ENCODE measurements around the gene IRS2. TPM values are rescaled to one million over a fixed set of nuclear protein-coding genes. Genes with fewer than 3 reads are reported as not detected.

IRS2 gene
- total and polyA plus RNA-seq, 2 experiments from 2014 or later = 3.6 to 14.5 TPM

GRCh38 chr13:109712124-109712722, 74.2 kb downstream of the IRS2 start:
- Histone ChIP-seq H3K79me2 (replicated peaks; ENCODE audit: insufficient read depth) (no peaks in the 10 kb centered on the region), H3K36me3 (ENCODE audit: insufficient read depth) (no peaks in the 10 kb centered on the region), H3K4me1 (ENCODE audit: insufficient read depth) (no peaks in the 10 kb centered on the region), H3F3A (replicated peaks; ENCODE audit: low read depth) (no peaks in the 10 kb centered on the region), H3K27me3 (ENCODE audit: insufficient read depth) (no peaks in the 10 kb centered on the region), H2AFZ (peak overlapping the region; percentile 63; the same call in 1 of the 2 replicates), H3K4me3 (no peak overlapping the region), H3K4me2 (no peak overlapping the region), H4K20me1 (replicated peaks; ENCODE audit: insufficient read depth) (no peaks in the 10 kb centered on the region), H3K9me2 (ENCODE audit: insufficient read depth) (no peaks in the 10 kb centered on the region), H3K27ac (ENCODE audit: low read depth) (no peak overlapping the region)
- no peak for DNase-seq (ENCODE audit: low spot score)
- no peaks in the 10 kb centered on the region for H3K36me3 Mint-ChIP-seq (ENCODE audit: low read depth)
- TF ChIP-seq NANOG (IDR thresholded peaks at IDR 0.05; ENCODE audit: borderline replicate concordance) (no peak), STAT1 (IDR thresholded peaks at IDR 0.05; ENCODE audit: unreplicated experiment) (no peak), JUNB (IDR thresholded peaks at IDR 0.05; ENCODE audit: unreplicated experiment) (no peak), REST (IDR thresholded peaks at IDR 0.05; ENCODE audit: unreplicated experiment) (no peak), ETS1 (IDR thresholded peaks at IDR 0.05) (no peak), CREB1 (CRISPR knock-in tag; IDR thresholded peaks at IDR 0.05; ENCODE audit: low read depth) (no peak), CTCF (conservative IDR thresholded peaks at IDR 0.05; ENCODE audit: low read depth in 2 of 2) (no peak), ZNF331 (CRISPR knock-in tag; IDR thresholded peaks at IDR 0.05; ENCODE audit: low read depth) (no peak), ZNF462 (CRISPR knock-in tag; IDR thresholded peaks at IDR 0.05) (no peak), EZH2phosphoT487 (IDR thresholded peaks at IDR 0.05; ENCODE audit: unreplicated experiment) (no peak), EZH2 (IDR thresholded peaks at IDR 0.05; ENCODE audit: low read depth, unreplicated experiment) (no peak)
- ATAC-seq = no peak
- H3K4me3 Mint-ChIP-seq = no peak overlapping the region
- H3K27ac Mint-ChIP-seq = no peak overlapping the region
- H3K4me1 Mint-ChIP-seq = peaks cover 2% of the 10 kb centered on the region
- peaks cover 3% of the 10 kb centered on the region; the same call in 2 of the 3 replicates for H3K9me3 Mint-ChIP-seq
- no peaks in the 10 kb centered on the region for H3K27me3 Mint-ChIP-seq (ENCODE audit: insufficient read depth, low read depth, poor library complexity)

Measured in GM23338 (cell line).